ENCODE measurements around the gene NUP205.
"Not testable (repeated sequence)": the region's sequence is repeated elsewhere in the genome, so short reads cannot be mapped to it uniquely, and the experiment has no call there.

NUP205 gene

GRCh38 chr7:135667626-135668025 is 109.9 kb downstream of the NUP205 start:
- not testable (repeated sequence) for DNase-seq (ENCODE audit: low spot score)

- not testable (repeated sequence) for DNase-seq (ENCODE audit: low spot score)
Measured at GRCh38 chr7:135668852-135669395, 111.2 kb downstream of the NUP205 start.

GRCh38 chr7:135669774-135670173 is 112.1 kb downstream of the NUP205 start:
- DNase-seq (ENCODE audit: low spot score): no peak

GRCh38 chr7:135670179-135670578 is 112.5 kb downstream of the NUP205 start:
- DNase-seq (ENCODE audit: low spot score): no peak

DNA sequence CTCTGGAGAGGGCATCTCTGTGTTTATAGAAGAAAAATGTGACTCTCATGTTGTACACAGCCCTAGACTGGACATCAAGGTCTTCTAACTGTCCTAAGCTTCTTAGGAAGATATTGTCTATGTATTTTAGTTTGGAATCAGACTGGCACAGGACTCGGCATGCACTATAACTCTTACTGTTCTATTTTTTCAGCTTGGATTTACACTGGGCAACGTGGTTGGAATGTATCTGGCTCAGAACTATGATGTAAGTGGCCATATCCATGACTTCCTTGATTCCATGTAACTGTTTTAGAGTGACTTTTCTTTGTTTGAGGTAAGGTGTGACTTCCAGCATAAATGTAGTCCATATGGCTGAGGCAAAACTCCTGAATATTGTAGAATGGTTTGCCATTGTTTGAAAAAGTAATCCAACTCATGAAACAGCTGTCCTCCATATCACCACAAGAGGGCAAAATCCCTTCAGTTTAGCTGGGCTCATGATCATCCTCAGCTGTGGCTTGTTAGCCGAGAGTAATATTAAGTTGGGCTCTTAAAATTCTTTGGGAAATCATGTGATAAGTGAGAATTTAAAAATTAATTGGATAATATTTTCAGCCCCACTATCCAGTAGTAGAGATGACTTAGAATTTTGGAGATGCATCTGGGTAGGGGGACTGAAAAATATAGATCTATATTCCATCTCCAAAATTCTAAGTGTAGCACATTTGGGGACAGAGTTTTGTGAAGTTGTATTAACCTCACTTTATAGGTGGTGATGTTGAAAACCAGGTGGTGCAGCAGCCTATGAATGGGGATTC is 115.0 kb downstream of the NUP205 start:
- no peak for DNase-seq (ENCODE audit: low spot score)

DNA sequence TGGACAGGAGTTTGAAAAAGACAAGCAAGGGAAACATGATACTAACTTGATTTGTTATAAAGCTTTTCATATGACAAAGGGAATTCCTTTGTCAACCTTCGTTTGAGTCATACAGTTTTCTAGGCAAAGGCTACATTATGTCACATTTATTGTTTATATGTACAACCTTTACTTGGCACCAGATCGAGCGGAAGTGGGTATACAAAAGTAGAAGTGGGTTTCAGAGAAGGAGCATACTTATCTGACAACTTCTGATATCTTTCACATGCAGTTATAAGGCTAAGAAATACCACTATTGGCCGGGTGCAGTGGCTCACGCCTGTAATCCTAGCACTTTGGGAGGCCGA is 115.6 kb downstream of the NUP205 start:
- DNase-seq (ENCODE audit: low spot score): no peak

DNA sequence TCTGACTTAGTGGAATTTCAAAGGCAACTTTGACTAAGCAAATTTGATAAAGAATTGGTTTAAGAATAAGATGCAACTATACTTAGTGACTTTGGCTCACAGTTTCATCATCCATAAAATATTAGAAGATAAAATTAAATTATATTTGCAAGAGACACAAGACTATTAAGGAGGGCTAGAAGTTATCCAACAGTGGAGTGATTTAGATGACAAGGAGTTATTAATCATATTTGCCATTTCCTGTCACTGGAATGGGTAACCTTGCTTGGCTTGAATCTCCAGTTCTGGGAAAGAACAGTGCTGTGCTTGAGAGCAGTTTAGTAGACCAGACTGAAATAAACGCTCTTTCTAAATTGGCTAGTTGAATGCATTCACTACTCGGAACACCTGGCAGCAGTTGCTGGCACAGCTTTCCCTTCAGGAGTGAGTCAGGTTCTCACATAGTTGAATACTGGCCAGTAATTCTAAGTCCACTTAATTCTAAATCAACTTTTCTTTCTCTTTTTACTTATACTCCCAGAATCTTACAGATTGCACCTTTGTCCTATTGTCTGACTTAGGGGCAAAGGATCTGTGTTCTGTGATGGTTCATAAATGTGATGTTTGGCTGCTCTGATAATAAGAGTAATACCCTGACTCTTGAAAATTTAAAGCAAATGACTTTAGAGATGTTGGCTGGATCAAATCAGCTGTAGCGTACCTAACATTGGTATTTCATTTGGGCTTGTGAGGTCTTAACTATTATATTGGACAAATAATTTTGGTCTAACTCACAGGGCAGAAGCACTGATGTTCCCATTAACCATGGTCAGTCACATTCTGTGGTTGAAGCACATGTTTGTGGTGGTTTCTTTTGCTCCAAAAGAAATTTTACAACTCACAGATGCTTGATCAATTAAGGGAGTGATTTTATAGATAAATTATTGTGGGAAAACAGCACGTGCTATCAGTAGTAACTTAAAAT is 121.2 kb downstream of the NUP205 start:
- DNase-seq (ENCODE audit: low spot score): no peak

DNA sequence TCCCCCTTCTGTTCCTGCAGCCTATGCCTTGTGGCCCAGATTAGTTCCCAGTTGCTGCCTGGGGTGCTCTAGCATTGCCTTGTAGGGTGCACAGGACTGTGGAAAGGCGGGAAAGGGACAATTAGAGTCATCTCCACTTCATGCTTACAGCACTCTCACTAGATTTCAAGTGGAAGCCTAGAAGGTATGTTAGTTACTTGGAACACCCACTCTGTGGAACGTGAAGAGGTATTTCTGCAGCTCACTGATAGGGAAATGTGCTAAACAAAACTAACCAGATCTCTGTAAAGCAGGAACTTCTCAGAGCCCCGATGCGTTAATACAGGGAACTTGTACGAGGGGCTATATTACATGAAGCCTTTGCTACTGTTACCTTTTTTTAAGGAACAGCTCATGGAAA is 124.0 kb downstream of the NUP205 start:
- DNase-seq (ENCODE audit: low spot score): no peak

DNA sequence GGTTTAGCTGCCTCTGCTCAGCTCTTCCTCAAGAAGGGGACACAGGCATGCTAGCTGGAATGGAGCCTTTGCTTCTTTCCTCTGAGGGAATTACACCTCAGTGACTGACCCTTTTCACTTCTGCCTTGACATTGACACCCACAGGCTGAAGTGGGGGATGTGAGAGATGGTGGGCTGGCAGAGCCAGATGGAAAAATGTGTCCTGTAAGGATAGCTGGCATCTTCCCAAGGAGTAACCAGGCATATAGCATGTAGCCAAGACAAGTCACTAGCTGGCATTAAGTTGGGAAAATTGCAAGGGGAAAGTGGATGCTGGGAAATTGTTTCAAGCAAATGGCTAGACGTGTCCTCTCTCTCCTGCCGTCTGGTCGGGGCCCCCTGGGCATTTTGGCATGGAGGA is 124.5 kb downstream of the NUP205 start:
- no peak for DNase-seq (ENCODE audit: low spot score)

DNA sequence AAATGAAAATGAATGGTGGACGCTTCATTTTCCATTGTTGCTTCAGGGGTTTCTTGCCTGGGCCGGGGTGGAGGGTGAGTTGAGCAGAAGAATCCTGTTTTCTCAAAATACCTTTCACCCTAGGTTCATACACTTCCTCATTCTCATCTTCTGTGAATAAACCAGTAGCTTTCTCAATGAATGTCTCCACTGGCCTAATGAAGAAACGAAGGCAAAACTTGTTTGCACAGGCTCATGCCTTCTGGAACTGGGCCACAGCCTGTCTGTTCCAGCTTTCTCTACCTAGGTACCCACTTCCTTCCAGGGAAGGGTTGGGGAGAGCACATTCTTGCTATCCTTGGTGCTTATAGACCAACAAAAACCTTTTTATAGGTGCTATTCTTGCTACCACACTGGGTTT is 125.9 kb downstream of the NUP205 start:
- DNase-seq (ENCODE audit: low spot score): no peak

- no peak for DNase-seq (ENCODE audit: low spot score)
Measured at GRCh38 chr7:135684136-135684535, 126.4 kb downstream of the NUP205 start.

DNA sequence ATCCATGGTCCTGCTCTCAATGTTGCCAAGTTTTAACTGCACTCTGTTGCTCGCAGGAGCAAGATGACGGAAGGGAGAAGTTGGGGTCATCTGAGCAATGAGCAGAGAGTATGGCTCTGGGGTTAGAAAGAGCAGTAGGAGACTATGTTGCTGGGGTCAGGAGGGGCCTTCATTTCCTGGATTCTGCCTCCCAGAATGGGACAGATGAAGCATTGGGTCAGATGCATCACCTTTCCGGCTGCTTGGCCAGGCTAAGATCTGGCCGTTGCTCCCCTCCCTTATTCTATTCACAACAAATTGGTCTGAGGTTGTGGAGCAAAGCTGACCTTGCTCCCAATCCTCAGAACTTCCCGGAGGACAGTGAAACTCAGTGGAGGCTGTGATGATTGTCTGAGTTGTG is 127.0 kb downstream of the NUP205 start:
- no peak for DNase-seq (ENCODE audit: low spot score)

DNA sequence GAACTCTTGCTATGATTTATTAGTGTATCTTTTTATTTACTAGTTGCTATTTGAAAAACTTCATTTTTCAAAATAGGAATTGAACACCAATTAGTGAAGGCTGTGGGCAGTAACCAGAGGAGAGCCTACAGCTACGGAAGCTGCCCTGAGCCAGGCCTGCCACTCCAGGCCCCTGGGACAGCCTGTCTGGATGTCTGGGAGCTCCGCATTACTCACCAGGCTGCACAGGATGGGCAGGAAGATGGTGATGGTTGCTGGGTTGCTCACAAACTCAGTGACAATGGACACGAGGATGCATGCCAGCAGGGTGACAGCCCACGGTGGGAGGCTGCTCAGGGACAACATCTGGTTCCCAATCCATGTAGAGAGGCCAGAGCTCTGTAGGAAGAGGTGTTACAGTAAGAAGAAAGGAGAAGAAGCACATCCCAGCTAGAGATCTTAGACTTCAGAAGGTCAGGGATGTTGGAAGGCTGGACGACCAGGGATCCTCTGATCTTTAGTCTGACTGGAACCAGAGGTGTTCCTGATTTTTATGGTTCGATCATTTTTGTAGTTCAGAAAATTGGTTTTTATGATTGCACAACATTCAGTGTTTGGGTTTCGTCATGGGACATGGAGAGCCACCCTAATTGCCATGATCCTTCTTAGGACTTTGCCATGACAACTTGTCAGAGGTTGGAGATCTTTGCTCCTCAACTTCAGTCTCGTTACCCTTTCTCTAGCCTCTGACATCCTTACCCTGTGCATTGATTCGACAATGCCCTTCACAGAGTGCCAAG is 127.8 kb downstream of the NUP205 start:
- no peak for DNase-seq (ENCODE audit: low spot score)

GRCh38 chr7:135687466-135687865 is 129.7 kb downstream of the NUP205 start:
- no peak for DNase-seq (ENCODE audit: low spot score)

GRCh38 chr7:135690566-135690965 is 132.8 kb downstream of the NUP205 start:
- DNase-seq (ENCODE audit: low spot score): no peak

DNA sequence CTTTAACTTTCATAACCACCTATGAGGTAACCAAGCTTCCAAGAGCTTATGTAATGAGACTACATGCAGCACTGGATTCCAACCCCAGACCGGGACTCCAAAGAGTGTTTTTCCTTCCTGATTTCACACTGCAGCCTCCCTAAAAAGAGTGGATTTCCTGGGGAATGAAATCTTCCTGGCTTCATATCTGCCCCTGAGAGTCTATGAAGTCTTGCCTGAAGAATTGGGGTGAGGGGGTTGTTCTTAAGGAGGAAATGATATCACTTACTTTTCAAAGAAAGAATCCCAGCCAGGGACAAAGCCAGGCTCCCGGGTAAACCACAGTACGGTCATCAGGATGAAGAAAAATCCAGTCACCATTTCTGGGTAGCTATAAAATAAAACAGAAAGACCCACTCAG is 134.3 kb downstream of the NUP205 start:
- DNase-seq (ENCODE audit: low spot score): no peak

DNA sequence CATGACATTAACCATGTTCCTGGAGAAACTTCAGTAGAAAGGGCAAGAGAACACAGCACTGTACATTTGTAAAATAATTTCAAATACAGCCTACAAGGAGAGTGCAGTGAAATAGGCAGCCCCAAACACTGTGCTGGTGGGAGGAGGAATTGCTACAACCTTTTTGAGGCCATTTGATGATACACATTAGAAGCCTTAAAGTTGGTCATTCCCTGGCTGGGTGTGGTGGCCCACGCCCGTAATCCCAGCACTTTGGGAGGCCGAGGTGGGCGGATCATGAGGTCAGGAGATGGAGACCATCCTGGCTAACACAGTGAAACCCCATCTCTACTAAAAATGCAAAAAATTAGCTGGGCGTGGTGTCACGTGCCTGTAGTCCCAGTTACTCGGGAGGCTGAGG is 134.9 kb downstream of the NUP205 start:
- not testable (repeated sequence) for DNase-seq (ENCODE audit: low spot score)

GRCh38 chr7:135693558-135693957 is 135.8 kb downstream of the NUP205 start:
- no peak for DNase-seq (ENCODE audit: low spot score)

DNA sequence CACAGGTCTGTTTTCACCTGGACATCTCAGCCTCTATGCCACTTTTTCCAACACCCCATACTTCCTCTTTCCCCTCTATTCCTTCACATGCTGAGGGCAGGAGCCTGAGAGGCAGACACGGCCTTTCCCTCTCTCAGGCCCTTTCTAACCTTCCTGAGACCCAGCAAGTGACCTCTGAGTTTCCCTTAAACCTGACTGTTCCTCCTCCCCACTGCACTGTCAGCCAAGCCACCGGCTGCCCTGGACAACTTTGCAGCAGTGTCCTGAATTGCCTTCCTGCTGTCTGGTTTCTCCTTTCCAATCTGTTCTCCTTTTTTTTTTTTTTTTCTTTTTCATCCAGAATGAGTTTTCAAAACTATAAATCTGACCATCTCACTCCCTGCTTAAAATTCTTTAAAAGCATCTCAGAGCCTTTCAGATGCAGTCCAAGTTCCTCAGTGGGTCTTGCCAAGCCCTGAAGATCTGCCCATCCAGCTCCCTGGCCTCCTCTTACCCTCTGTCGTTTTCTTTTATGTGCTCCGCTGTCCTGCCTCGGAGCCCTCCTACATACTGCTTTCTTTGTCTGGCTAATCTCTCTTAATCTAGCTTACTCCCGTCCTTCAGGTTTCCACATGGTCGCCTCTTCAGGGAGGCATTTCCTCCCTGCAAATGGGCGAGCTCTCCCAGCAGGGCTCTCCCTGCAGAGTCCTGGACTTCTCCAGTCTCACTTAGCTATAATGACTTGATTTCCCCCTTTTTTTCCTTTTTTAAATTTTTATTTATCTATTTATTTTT is 139.7 kb downstream of the NUP205 start:
- DNase-seq (ENCODE audit: low spot score): no peak

All from left forelimb (tissue), 1 donor.